ENCODE data around the gene ASNSD1.
"Not testable (repeated sequence)": the region's sequence is repeated elsewhere in the genome, so short reads cannot be mapped to it uniquely, and the experiment has no call there.

- not testable (repeated sequence) for TF ChIP-seq CTCF (IDR thresholded peaks at IDR 0.05 in 2 of 3, conservative IDR thresholded peaks at IDR 0.05 in 1 of 3; ENCODE audit: insufficient read depth in 2 of 3, low read depth in 1 of 3, low read length in 3 of 3); NRF1 (conservative IDR thresholded peaks at IDR 0.05 in 1 of 2, IDR thresholded peaks at IDR 0.05 in 1 of 2); REST (IDR thresholded peaks at IDR 0.05; ENCODE audit: borderline replicate concordance); REST (CRISPR knock-in tag; IDR thresholded peaks at IDR 0.05; ENCODE audit: low read depth); MXD1 (CRISPR knock-in tag; IDR thresholded peaks at IDR 0.05; ENCODE audit: borderline replicate concordance, poor library complexity, severe bottlenecking); FOXA1 (IDR thresholded peaks at IDR 0.05; ENCODE audit: borderline replicate concordance); RFX5 (IDR thresholded peaks at IDR 0.05; ENCODE audit: low read depth, low read length)
Measured at GRCh38 chr2:189653464-189653863, 7.8 kb upstream of the ASNSD1 start.
